Measurements from ENCODE around the gene CFAP74. TPM values are rescaled to one million over a fixed set of nuclear protein-coding genes. Genes with fewer than 3 reads are reported as not detected.

CFAP74 gene
- total and polyA plus RNA-seq, 2 of the 4 experiments (the other 2 are of a cell fraction) = not detected

DNA sequence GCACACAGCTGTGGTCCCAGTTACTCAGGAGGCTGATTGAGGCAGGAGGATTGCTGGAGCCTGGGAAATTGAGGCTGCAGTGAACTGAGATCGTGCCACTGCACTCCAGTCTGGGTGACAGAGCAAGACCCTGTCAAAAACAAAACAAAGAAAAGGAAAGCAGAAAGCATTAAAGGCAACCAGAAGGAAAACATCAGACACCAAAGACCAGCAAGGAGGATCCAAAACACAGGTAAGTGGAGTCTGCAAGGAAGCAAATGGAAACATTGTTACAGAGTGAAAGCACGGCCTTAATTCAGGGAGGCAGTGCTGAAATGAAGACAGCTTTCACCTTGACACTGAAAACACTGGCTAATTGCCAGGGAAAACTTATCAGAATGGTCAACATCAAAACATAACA is 40.8 kb downstream of the CFAP74 start:
- H3K36me3 ChIP-seq (ENCODE audit: control insufficient read depth, insufficient read depth, low read length) = no peaks in the 10 kb centered on the region
- no peak overlapping the region for H2AK5ac ChIP-seq (ENCODE audit: low read depth, low read length)
- no peak for TF ChIP-seq POLR2A (IDR thresholded peaks at IDR 0.05; ENCODE audit: low read depth, low read length)
- TF ChIP-seq CHD1 (IDR thresholded peaks at IDR 0.05; ENCODE audit: low read depth, low read length) = no peak
- no peak for TF ChIP-seq NFE2L2 (IDR thresholded peaks at IDR 0.05; ENCODE audit: low read depth, low read length)
- TF ChIP-seq, protein P1, sequence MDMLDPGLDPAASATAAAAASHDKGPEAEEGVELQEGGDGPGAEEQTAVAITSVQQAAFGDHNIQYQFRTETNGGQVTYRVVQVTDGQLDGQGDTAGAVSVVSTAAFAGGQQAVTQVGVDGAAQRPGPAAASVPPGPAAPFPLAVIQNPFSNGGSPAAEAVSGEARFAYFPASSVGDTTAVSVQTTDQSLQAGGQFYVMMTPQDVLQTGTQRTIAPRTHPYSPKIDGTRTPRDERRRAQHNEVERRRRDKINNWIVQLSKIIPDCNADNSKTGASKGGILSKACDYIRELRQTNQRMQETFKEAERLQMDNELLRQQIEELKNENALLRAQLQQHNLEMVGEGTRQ (IDR thresholded peaks at IDR 0.05; ENCODE audit: low read depth, low read length) = no peak
- TF ChIP-seq MAZ (IDR thresholded peaks at IDR 0.05; ENCODE audit: borderline replicate concordance, low read depth, low read length) = no peak
- TF ChIP-seq, protein P2, sequence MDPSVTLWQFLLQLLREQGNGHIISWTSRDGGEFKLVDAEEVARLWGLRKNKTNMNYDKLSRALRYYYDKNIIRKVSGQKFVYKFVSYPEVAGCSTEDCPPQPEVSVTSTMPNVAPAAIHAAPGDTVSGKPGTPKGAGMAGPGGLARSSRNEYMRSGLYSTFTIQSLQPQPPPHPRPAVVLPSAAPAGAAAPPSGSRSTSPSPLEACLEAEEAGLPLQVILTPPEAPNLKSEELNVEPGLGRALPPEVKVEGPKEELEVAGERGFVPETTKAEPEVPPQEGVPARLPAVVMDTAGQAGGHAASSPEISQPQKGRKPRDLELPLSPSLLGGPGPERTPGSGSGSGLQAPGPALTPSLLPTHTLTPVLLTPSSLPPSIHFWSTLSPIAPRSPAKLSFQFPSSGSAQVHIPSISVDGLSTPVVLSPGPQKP (IDR thresholded peaks at IDR 0.05; ENCODE audit: borderline replicate concordance, low read depth, low read length) = no peak
- no peak for TF ChIP-seq MAFK (IDR thresholded peaks at IDR 0.05; ENCODE audit: low read depth, low read length)
- no peak for TF ChIP-seq MXI1 (IDR thresholded peaks at IDR 0.05; ENCODE audit: borderline replicate concordance, low read depth, low read length)
- no peak for TF ChIP-seq CEBPB (IDR thresholded peaks at IDR 0.05; ENCODE audit: low read depth, low read length)
- TF ChIP-seq, protein P3, sequence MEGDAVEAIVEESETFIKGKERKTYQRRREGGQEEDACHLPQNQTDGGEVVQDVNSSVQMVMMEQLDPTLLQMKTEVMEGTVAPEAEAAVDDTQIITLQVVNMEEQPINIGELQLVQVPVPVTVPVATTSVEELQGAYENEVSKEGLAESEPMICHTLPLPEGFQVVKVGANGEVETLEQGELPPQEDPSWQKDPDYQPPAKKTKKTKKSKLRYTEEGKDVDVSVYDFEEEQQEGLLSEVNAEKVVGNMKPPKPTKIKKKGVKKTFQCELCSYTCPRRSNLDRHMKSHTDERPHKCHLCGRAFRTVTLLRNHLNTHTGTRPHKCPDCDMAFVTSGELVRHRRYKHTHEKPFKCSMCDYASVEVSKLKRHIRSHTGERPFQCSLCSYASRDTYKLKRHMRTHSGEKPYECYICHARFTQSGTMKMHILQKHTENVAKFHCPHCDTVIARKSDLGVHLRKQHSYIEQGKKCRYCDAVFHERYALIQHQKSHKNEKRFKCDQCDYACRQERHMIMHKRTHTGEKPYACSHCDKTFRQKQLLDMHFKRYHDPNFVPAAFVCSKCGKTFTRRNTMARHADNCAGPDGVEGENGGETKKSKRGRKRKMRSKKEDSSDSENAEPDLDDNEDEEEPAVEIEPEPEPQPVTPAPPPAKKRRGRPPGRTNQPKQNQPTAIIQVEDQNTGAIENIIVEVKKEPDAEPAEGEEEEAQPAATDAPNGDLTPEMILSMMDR (conservative IDR thresholded peaks at IDR 0.05; ENCODE audit: low read depth, low read length) = no peak
- no peak for TF ChIP-seq SMC3 (IDR thresholded peaks at IDR 0.05; ENCODE audit: low read depth, low read length)
- TF ChIP-seq RCOR1 (IDR thresholded peaks at IDR 0.05; ENCODE audit: insufficient replicate concordance, low read length) = no peak
- no peak for TF ChIP-seq RAD21 (IDR thresholded peaks at IDR 0.05; ENCODE audit: low read length)
- TF ChIP-seq RFX5 (IDR thresholded peaks at IDR 0.05; ENCODE audit: low read depth, low read length) = no peak
- no peak for TF ChIP-seq FOS (IDR thresholded peaks at IDR 0.05; ENCODE audit: low read depth, low read length)
- TF ChIP-seq BHLHE40 (IDR thresholded peaks at IDR 0.05; ENCODE audit: low read depth, low read length) = no peak
- WGBS, 2 experiments (ENCODE audit: extremely low coverage in 2 of 2, insufficient read length in 1 of 2) = no CpG with 5 or more reads among the region's 2 CpGs
- H2AK9ac ChIP-seq (replicated peaks; ENCODE audit: low read depth, low read length, poor library complexity) = no peak overlapping the region
- DNase-seq (no peak), ATAC-seq (ENCODE audit: low read depth) (no peak)
- CTCF ChIA-PET = no interaction called here
- no peak overlapping the region for H3K14ac ChIP-seq (replicated peaks; ENCODE audit: low read depth, low read length)
- in situ Hi-C loops (cut with MboI; ENCODE audit: low sequenced_read_pairs) = loop anchor here (10.0 to 25.0 kb wide), 2 partner anchors 192 to 400 kb away; no protein-coding TSS in a partner anchor
- H4K8ac ChIP-seq (ENCODE audit: low read depth in 2 of 2, low read length in 2 of 2) = no peak overlapping the region
- H3K56ac ChIP-seq (ENCODE audit: extremely low read depth, insufficient read depth, low read length) = no peak overlapping the region
- no peak overlapping the region for H3K4me3 ChIP-seq (ENCODE audit: insufficient read depth, low read depth, low read length)
- H2BK20ac ChIP-seq (ENCODE audit: low read depth, low read length) = no peak overlapping the region
- no peak overlapping the region for H2BK15ac ChIP-seq (ENCODE audit: low read depth, low read length)
- H4K91ac ChIP-seq (ENCODE audit: insufficient read depth, low read depth, low read length) = no peak overlapping the region
- H3K27me3 ChIP-seq (ENCODE audit: control insufficient read depth, insufficient read depth, low read length) = peaks cover 42% of the 10 kb centered on the region
- no peaks in the 10 kb centered on the region for H3K79me1 ChIP-seq (ENCODE audit: low read depth in 1 of 2, low read length in 2 of 2)
- intact Hi-C loops (cut with micrococcal nuclease) = loop anchor here (5.0 kb wide), 1 partner anchor 85 kb away; no protein-coding TSS in a partner anchor
- H4K20me1 ChIP-seq (ENCODE audit: insufficient read depth, low read length) = no peaks in the 10 kb centered on the region
- H3K4me1 ChIP-seq (ENCODE audit: control insufficient read depth, insufficient read depth, low read length) = peaks cover 2% of the 10 kb centered on the region; the same call in 1 of the 2 replicates
- H3K9me3 ChIP-seq (ENCODE audit: control insufficient read depth, insufficient read depth, low read length) = no peaks in the 10 kb centered on the region
- H2BK5ac ChIP-seq (ENCODE audit: low read depth, low read length, poor library complexity, severe bottlenecking) = no peak overlapping the region
- H3K4me2 ChIP-seq (ENCODE audit: low read depth, low read length) = no peak overlapping the region
- H3K9me1 ChIP-seq (ENCODE audit: insufficient read depth, low read length) = no peaks in the 10 kb centered on the region
- BruUV-seq (replicated peaks) = no TSS peak
- no peak overlapping the region for H3K27ac ChIP-seq (ENCODE audit: insufficient read depth, low read length)
- no peak overlapping the region for H2AFZ ChIP-seq (replicated peaks; ENCODE audit: low read length, poor library complexity)
- dilution Hi-C loops (cut with HindIII; ENCODE audit: low sequenced_read_pairs, unreplicated experiment) = no loop called here
- H3K4ac ChIP-seq (ENCODE audit: low read depth, low read length) = no peak overlapping the region
- H2BK120ac ChIP-seq (ENCODE audit: low read depth, low read length) = no peak overlapping the region
- H3K23ac ChIP-seq (ENCODE audit: low read depth, low read length) = no peak overlapping the region
- no peak overlapping the region for H3K18ac ChIP-seq (ENCODE audit: low read depth, low read length)
- POLR2A ChIA-PET (ENCODE audit: unreplicated experiment) = no interaction called here
- H4K5ac ChIP-seq (ENCODE audit: low read depth, low read length) = no peak overlapping the region
- no peak overlapping the region for H3K9ac ChIP-seq (ENCODE audit: low read depth, low read length)
